ENCODE results near the gene NPHP4. TPM values are rescaled to one million over a fixed set of nuclear protein-coding genes. Genes with fewer than 3 reads are reported as not detected.
A peak's percentile ranks its signal among the peaks of the same experiment; 100 is the strongest.

NPHP4 gene
- polyA plus RNA-seq, 2 of the 4 experiments (the other 2 are of a cell fraction), result 2.9 to 5.1 TPM

- CTCF ChIA-PET, result interaction anchor here (1.1 to 1.4 kb wide), 2 partner anchors 20 to 53 kb away, joined by 3 read pairs; no protein-coding TSS in a partner anchor
- Histone ChIP-seq H3K4me2 (no peak overlapping the region), H3K4me3 (no peak overlapping the region), H3K9me3 (no peaks in the 10 kb centered on the region), H3K27ac (no peak overlapping the region), H3K4me1 (peaks cover 17% of the 10 kb centered on the region; the same call in 2 of the 3 replicates)
- POLR2A ChIA-PET, result interaction anchor here (1.2 kb wide), 1 partner anchor 10 kb away, joined by 5 read pairs; the partner anchor contains the start of gene NPHP4
- TF ChIP-seq PHF8 (IDR thresholded peaks at IDR 0.05; ENCODE audit: borderline replicate concordance, low read depth) (no peak), GATA3 (IDR thresholded peaks at IDR 0.05; ENCODE audit: borderline replicate concordance) (no peak), MAFK (IDR thresholded peaks at IDR 0.05; ENCODE audit: partially characterized antibody) (no peak), JUN (IDR thresholded peaks at IDR 0.05) (no peak), HMGXB4 (CRISPR knock-in tag; IDR thresholded peaks at IDR 0.05; ENCODE audit: borderline replicate concordance) (no peak), NR3C1 (IDR thresholded peaks at IDR 0.05) (no peak), EP300 (IDR thresholded peaks at IDR 0.05) (no peak), ESRRA (IDR thresholded peaks at IDR 0.05; ENCODE audit: borderline replicate concordance, low read length) (no peak), HOXA7 (CRISPR knock-in tag; IDR thresholded peaks at IDR 0.05) (no peak), FOSB (CRISPR knock-in tag; IDR thresholded peaks at IDR 0.05) (no peak), HDAC2 (IDR thresholded peaks at IDR 0.05) (no peak), NFE2L2 (conservative IDR thresholded peaks at IDR 0.05; ENCODE audit: low read length) (no peak)
- TF ChIP-seq, protein P1, sequence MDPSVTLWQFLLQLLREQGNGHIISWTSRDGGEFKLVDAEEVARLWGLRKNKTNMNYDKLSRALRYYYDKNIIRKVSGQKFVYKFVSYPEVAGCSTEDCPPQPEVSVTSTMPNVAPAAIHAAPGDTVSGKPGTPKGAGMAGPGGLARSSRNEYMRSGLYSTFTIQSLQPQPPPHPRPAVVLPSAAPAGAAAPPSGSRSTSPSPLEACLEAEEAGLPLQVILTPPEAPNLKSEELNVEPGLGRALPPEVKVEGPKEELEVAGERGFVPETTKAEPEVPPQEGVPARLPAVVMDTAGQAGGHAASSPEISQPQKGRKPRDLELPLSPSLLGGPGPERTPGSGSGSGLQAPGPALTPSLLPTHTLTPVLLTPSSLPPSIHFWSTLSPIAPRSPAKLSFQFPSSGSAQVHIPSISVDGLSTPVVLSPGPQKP (IDR thresholded peaks at IDR 0.05; ENCODE audit: low read depth, low read length), result no peak
- no peak for ATAC-seq
- no peak for FAIRE-seq
- no peak for DNase-seq (ENCODE audit: low read depth in 1 of 2, low spot score in 1 of 2)
- WGBS (ENCODE audit: missing lambda C conversion rate), result 88% methylated on average over 4 of the region's 4 CpGs
These were observed 9.9 kb downstream of the NPHP4 start for GRCh38 chr1:5982276-5982675.

GRCh38 chr1:5981009-5981380 lies 11.2 kb downstream of the NPHP4 start:
- no peak for TF ChIP-seq RARB (CRISPR knock-in tag; IDR thresholded peaks at IDR 0.05)
- no peak for TF ChIP-seq HOXB5 (CRISPR knock-in tag; IDR thresholded peaks at IDR 0.05)
- no peak for FAIRE-seq
- no peak for DNase-seq (ENCODE audit: low read depth in 1 of 2, low spot score in 1 of 2)
- Histone ChIP-seq H3K4me2 (no peak overlapping the region), H3K27ac (no peak overlapping the region), H3K4me3 (no peak overlapping the region), H3K4me1 (peaks cover 17% of the 10 kb centered on the region; the same call in 2 of the 3 replicates), H3K9me3 (no peaks in the 10 kb centered on the region)
- ChIA-PET POLR2A (interaction anchor here (1.3 kb wide), 1 partner anchor 12 kb away, joined by 3 read pairs; no protein-coding TSS in a partner anchor), CTCF (no interaction called here)
- ATAC-seq, result no peak
- WGBS (ENCODE audit: missing lambda C conversion rate), result 83% methylated on average over 8 of the region's 8 CpGs

DNA sequence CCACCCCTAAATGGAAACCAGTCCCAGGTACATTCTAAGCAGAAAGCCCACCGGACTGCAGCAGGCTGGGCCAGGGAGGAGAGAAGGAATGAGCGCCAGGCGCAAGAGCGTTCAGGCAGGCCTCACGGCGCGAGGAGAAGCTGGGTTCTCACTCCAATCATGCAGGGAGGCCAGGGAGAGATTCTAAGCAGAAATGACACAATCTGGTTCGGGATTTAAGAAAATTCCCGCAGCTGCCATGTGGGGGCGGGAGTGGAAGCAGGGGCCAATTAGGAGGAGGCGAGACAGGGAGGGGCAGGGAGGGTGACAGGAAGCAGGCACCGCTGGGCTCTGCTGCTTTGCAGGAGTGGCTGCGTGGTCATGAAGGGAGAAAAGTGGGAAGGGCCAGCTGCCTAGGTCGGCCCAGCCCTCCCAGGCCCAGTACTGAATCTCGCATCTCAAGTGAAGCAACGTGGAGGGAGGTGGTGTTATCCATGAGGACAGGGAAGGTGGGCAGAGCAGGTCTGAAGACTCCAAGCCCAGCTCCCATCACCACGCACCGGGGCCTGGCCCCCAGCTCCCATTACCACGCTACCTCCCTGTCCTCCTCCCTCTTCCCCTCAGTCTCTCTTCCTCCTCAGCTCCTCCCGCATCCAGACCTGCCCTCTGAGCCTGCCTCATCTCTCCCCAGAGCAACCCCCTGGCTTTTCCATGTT lies 11.8 kb downstream of the NPHP4 start:
- CTCF ChIA-PET, result no interaction called here
- Histone ChIP-seq H3K9me3 (no peaks in the 10 kb centered on the region), H3K4me1 (peaks cover 17% of the 10 kb centered on the region; the same call in 2 of the 3 replicates), H3K4me3 (no peak overlapping the region), H3K4me2 (0 out of 3 replicates have a peak overlapping the region, but pooled peaks have one; percentile 19), H3K27ac (no peak overlapping the region)
- WGBS (ENCODE audit: missing lambda C conversion rate), result 61% methylated on average over 19 of the region's 20 CpGs
- POLR2A ChIA-PET, result interaction anchor here (1.3 kb wide), 1 partner anchor 12 kb away, joined by 3 read pairs; no protein-coding TSS in a partner anchor
- ATAC-seq (peak; percentile 65 to 81; a peak in 5 of 6 replicates), DNase-seq (ENCODE audit: low read depth in 1 of 2, low spot score in 1 of 2) (peak in 1 of 2 experiments; percentile 66), FAIRE-seq (no peak)
- TF ChIP-seq HOXA7 (CRISPR knock-in tag; IDR thresholded peaks at IDR 0.05) (no peak), GATA3 (IDR thresholded peaks at IDR 0.05; ENCODE audit: borderline replicate concordance) (no peak), E2F6 (IDR thresholded peaks at IDR 0.05; ENCODE audit: borderline replicate concordance, low read depth) (no peak), JUN (IDR thresholded peaks at IDR 0.05) (no peak), CBX2 (IDR thresholded peaks at IDR 0.05; ENCODE audit: borderline replicate concordance, low read depth) (no peak), SREBF2 (IDR thresholded peaks at IDR 0.05) (no peak)
- TF ChIP-seq, protein P1 (IDR thresholded peaks at IDR 0.05; ENCODE audit: low read depth, low read length), result no peak
